OCI-LY1 (cell line): ENCODE measurements around the gene ITGB3.
"Not testable (repeated sequence)": the region's sequence is repeated elsewhere in the genome, so short reads cannot be mapped to it uniquely, and the experiment has no call there.

ENCODE experiments used
- H2AFZ ChIP-seq: fragments of 200-600 bp; sonication (generic), shearing (Covaris generic); 2 replicates; pipeline ENCODE4 v1.6.0; 2014; ENCODE audit warnings: antibody characterized with exemption, mild to moderate bottlenecking, low read length
- H3F3A ChIP-seq: fragments of 200-600 bp; sonication (generic), shearing (Covaris generic); 2 replicates; pipeline ENCODE4 v1.6.0; 2014; ENCODE audit warnings: mild to moderate bottlenecking, antibody characterized with exemption, low read length, moderate library complexity; ENCODE audit not compliant: insufficient read depth
- H3K27ac ChIP-seq: fragments of 200-600 bp; sonication (generic); 2 replicates; pipeline ENCODE4 v1.5.1; 2014; ENCODE audit warnings: low read length, mixed run types, mild to moderate bottlenecking, low read depth; ENCODE audit not compliant: poor library complexity, severe bottlenecking
- H3K27me3 ChIP-seq: fragments of 200-600 bp; sonication (generic); 2 replicates; pipeline ENCODE4 v1.6.0; 2014; ENCODE audit warnings: antibody characterized with exemption, mild to moderate bottlenecking, low read length, moderate library complexity; ENCODE audit not compliant: insufficient read depth
- H3K36me3 ChIP-seq: fragments of 200-600 bp; sonication (generic); 2 replicates; pipeline ENCODE4 v1.6.1; 2014; ENCODE audit warnings: mild to moderate bottlenecking, antibody characterized with exemption, low read length, moderate library complexity, mixed read lengths; ENCODE audit not compliant: insufficient read depth
- H3K4me1 ChIP-seq: fragments of 200-600 bp; sonication (generic); 2 replicates; pipeline ENCODE4 v1.5.1; 2014; ENCODE audit warnings: mild to moderate bottlenecking, low read length, moderate library complexity; ENCODE audit not compliant: insufficient read depth, severe bottlenecking
- H3K4me2 ChIP-seq: fragments of 200-600 bp; sonication (generic), shearing (Covaris generic); 2 replicates; pipeline ENCODE4 v1.6.1; 2014; ENCODE audit warnings: low read length
- H3K4me3 ChIP-seq: fragments of 200-600 bp; sonication (generic); 2 replicates; pipeline ENCODE4 v1.5.1; 2014; ENCODE audit warnings: low read length, low read depth, mild to moderate bottlenecking, mixed read lengths; ENCODE audit not compliant: poor library complexity, severe bottlenecking
- H3K79me2 ChIP-seq: fragments of 200-600 bp; shearing (Covaris generic); 2 replicates; pipeline ENCODE4 v1.6.1; 2016; ENCODE audit warnings: mixed run types, low read length, mixed read lengths; ENCODE audit not compliant: insufficient read depth
- H3K9ac ChIP-seq: fragments of 200-600 bp; sonication (generic), shearing (Covaris generic); 2 replicates; pipeline ENCODE4 v1.6.1; 2014; ENCODE audit warnings: mild to moderate bottlenecking, low read length, mixed read lengths
- H3K9me2 ChIP-seq: fragments of 200-600 bp; sonication (generic), shearing (Covaris generic); 2 replicates; pipeline ENCODE4 v1.6.1; 2014; ENCODE audit warnings: low read depth, mild to moderate bottlenecking, low read length, mixed read lengths
- H3K9me3 ChIP-seq: fragments of 200-600 bp; shearing (Covaris generic); 2 replicates; pipeline ENCODE4 v1.6.1; 2014; ENCODE audit warnings: low read length, mixed read lengths
- H4K20me1 ChIP-seq: fragments of 200-600 bp; sonication (generic), shearing (Covaris generic); 2 replicates; pipeline ENCODE4 v1.6.0; 2016; ENCODE audit warnings: mild to moderate bottlenecking, low read length; ENCODE audit not compliant: insufficient read depth
- CTCF ChIP-seq: fragments of 200-600 bp; sonication (generic), shearing (Covaris generic); IDR thresholded peaks from 2 replicates; pipeline ENCODE4 v1.5.1; 2017; ENCODE audit warnings: mild to moderate bottlenecking, antibody characterized with exemption, low read length, moderate library complexity, mixed read lengths
- EZH2 ChIP-seq: fragments of 200-600 bp; sonication (generic), shearing (Covaris generic); IDR thresholded peaks from 2 replicates; pipeline ENCODE4 v1.8.0; 2017; ENCODE audit warnings: borderline replicate concordance, mixed run types, mild to moderate bottlenecking, antibody characterized with exemption, low read length, moderate library complexity, mixed read lengths

Gene ITGB3

GRCh38 chr17:47212458-47212857 is 41.2 kb upstream of the ITGB3 start:
- Histone ChIP-seq H3K79me2 (no peaks in the 10 kb centered on the region), H3F3A (no peaks in the 10 kb centered on the region), H3K4me3 (no peak overlapping the region), H3K9me2 (no peaks in the 10 kb centered on the region), H2AFZ (no peak overlapping the region), H3K4me1 (peaks cover 20% of the 10 kb centered on the region), H4K20me1 (no peaks in the 10 kb centered on the region), H3K27me3 (no peaks in the 10 kb centered on the region), H3K27ac (no peak overlapping the region), H3K9me3 (no peaks in the 10 kb centered on the region), H3K9ac (no peak overlapping the region), H3K36me3 (no peaks in the 10 kb centered on the region), H3K4me2 (no peak overlapping the region)
- TF ChIP-seq EZH2 (no peak), CTCF (no peak)

- Histone ChIP-seq H3K4me2 (no peak overlapping the region), H3K9me2 (no peaks in the 10 kb centered on the region), H4K20me1 (no peaks in the 10 kb centered on the region), H3F3A (no peaks in the 10 kb centered on the region), H3K9me3 (no peaks in the 10 kb centered on the region), H3K27ac (no peak overlapping the region), H2AFZ (no peak overlapping the region), H3K9ac (no peak overlapping the region), H3K27me3 (no peaks in the 10 kb centered on the region), H3K36me3 (no peaks in the 10 kb centered on the region), H3K79me2 (no peaks in the 10 kb centered on the region), H3K4me1 (peaks cover 12% of the 10 kb centered on the region), H3K4me3 (no peak overlapping the region)
- no peak for TF ChIP-seq CTCF
- TF ChIP-seq EZH2 = no peak
Measured at GRCh38 chr17:47213540-47213939, 40.1 kb upstream of the ITGB3 start.

- Histone ChIP-seq H3K4me3 (no peak overlapping the region), H4K20me1 (no peaks in the 10 kb centered on the region), H3K4me1 (peaks cover 10% of the 10 kb centered on the region), H3K9me3 (no peaks in the 10 kb centered on the region), H3K27ac (no peak overlapping the region), H3K79me2 (no peaks in the 10 kb centered on the region), H3F3A (no peaks in the 10 kb centered on the region), H3K36me3 (no peaks in the 10 kb centered on the region), H3K27me3 (no peaks in the 10 kb centered on the region), H2AFZ (no peak overlapping the region), H3K9me2 (no peaks in the 10 kb centered on the region), H3K9ac (no peak overlapping the region), H3K4me2 (no peak overlapping the region)
- TF ChIP-seq CTCF (no peak), EZH2 (no peak)
Measured at GRCh38 chr17:47214931-47215330, 38.7 kb upstream of the ITGB3 start.

GRCh38 chr17:47216821-47217220 is 36.8 kb upstream of the ITGB3 start:
- H3K4me2 ChIP-seq, H3K9me2 ChIP-seq, H2AFZ ChIP-seq, H3K79me2 ChIP-seq, H3K27me3 ChIP-seq, H3F3A ChIP-seq, H3K9me3 ChIP-seq, H3K4me3 ChIP-seq, H3K9ac ChIP-seq, H4K20me1 ChIP-seq, H3K36me3 ChIP-seq, H3K27ac ChIP-seq: not testable (repeated sequence)
- H3K4me1 ChIP-seq = peaks cover 23% of the 10 kb centered on the region

- H3K79me2 ChIP-seq, H3K9me3 ChIP-seq, H2AFZ ChIP-seq, H3K9ac ChIP-seq, H3K4me2 ChIP-seq, H3K27ac ChIP-seq, H3K9me2 ChIP-seq, H3K36me3 ChIP-seq, H4K20me1 ChIP-seq, H3F3A ChIP-seq, H3K4me3 ChIP-seq, H3K27me3 ChIP-seq: not testable (repeated sequence)
- peaks cover 23% of the 10 kb centered on the region for H3K4me1 ChIP-seq
Measured at GRCh38 chr17:47217279-47217678, 36.3 kb upstream of the ITGB3 start.
